ENCODE measurements around the gene FHDC1. TPM values are rescaled to one million over a fixed set of nuclear protein-coding genes. Genes with fewer than 3 reads are reported as not detected.

FHDC1 gene
- total RNA-seq, 1 donor: under 0.01 TPM

DNA sequence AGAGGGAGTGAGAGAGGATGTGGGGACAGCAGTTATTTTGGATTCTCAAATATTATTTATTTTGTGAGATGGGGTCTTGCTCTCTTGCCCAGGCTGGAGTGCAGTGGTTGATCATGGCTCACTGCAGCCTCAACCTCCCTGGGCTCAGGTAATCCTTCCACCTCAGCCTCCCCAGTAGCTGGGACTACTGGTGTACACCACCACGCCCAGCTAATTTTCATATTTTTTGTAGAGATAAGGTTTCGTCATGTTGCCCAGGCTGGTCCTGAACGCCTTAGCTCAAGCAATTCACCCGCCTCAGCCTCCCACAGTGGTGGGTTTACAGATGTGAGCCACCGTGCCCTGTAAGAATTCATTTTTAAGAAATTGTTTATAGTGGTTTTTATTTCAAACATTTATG, 61.2 kb downstream of the FHDC1 start:
- Histone ChIP-seq H3K27me3 (ENCODE audit: insufficient read depth, low read length) (no peaks in the 10 kb centered on the region), H3K4me3 (ENCODE audit: low read length) (no peak overlapping the region), H3K9me3 (ENCODE audit: low read depth, low read length) (no peaks in the 10 kb centered on the region), H3K4me1 (ENCODE audit: insufficient read depth, low read length) (no peaks in the 10 kb centered on the region)

GRCh38 chr4:152997771-152998487, 61.8 kb downstream of the FHDC1 start:
- Histone ChIP-seq H3K4me3 (ENCODE audit: low read length) (no peak overlapping the region), H3K9me3 (ENCODE audit: low read depth, low read length) (no peaks in the 10 kb centered on the region), H3K27me3 (ENCODE audit: insufficient read depth, low read length) (no peaks in the 10 kb centered on the region), H3K4me1 (ENCODE audit: insufficient read depth, low read length) (no peaks in the 10 kb centered on the region)

- Histone ChIP-seq H3K4me1 (ENCODE audit: insufficient read depth, low read length) (no peaks in the 10 kb centered on the region), H3K9me3 (ENCODE audit: low read depth, low read length) (no peaks in the 10 kb centered on the region), H3K27me3 (ENCODE audit: insufficient read depth, low read length) (no peaks in the 10 kb centered on the region), H3K4me3 (ENCODE audit: low read length) (no peak overlapping the region)
These were observed 62.7 kb downstream of the FHDC1 start for GRCh38 chr4:152998861-152999260.

- H3K27me3 ChIP-seq (ENCODE audit: insufficient read depth, low read length): no peaks in the 10 kb centered on the region
- no peaks in the 10 kb centered on the region for H3K9me3 ChIP-seq (ENCODE audit: low read depth, low read length)
- no peaks in the 10 kb centered on the region for H3K4me1 ChIP-seq (ENCODE audit: insufficient read depth, low read length)
- no peak overlapping the region for H3K4me3 ChIP-seq (ENCODE audit: low read length)
These were observed 63.4 kb downstream of the FHDC1 start for GRCh38 chr4:152999346-153000075.

GRCh38 chr4:153000076-153000420, 63.9 kb downstream of the FHDC1 start:
- Histone ChIP-seq H3K4me3 (ENCODE audit: low read length) (no peak overlapping the region), H3K27me3 (ENCODE audit: insufficient read depth, low read length) (no peaks in the 10 kb centered on the region), H3K4me1 (ENCODE audit: insufficient read depth, low read length) (no peaks in the 10 kb centered on the region), H3K9me3 (ENCODE audit: low read depth, low read length) (no peaks in the 10 kb centered on the region)

DNA sequence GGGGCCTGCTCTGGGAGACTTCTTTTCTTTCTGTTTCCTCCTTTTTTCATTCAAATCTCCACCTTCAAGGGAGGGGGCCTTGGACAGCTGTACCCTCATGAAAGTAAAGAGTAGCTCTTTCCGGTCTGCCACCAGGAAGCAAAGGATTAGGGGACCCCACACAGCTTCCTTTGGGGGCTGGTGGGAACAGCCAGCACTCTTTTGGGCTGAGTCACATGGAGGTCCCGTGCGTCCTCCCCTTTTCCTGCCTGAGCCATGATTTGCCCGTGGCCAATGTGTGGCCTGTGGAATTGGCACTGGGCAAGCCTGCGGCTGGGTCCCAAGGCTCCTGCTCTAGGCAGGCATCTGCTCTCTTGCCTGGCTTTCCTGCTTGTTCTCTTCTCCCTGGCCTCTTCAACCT, 65.5 kb downstream of the FHDC1 start:
- no peaks in the 10 kb centered on the region for H3K4me1 ChIP-seq (ENCODE audit: insufficient read depth, low read length)
- H3K4me3 ChIP-seq (ENCODE audit: low read length): no peak overlapping the region
- H3K27me3 ChIP-seq (ENCODE audit: insufficient read depth, low read length): no peaks in the 10 kb centered on the region
- no peaks in the 10 kb centered on the region for H3K9me3 ChIP-seq (ENCODE audit: low read depth, low read length)

DNA sequence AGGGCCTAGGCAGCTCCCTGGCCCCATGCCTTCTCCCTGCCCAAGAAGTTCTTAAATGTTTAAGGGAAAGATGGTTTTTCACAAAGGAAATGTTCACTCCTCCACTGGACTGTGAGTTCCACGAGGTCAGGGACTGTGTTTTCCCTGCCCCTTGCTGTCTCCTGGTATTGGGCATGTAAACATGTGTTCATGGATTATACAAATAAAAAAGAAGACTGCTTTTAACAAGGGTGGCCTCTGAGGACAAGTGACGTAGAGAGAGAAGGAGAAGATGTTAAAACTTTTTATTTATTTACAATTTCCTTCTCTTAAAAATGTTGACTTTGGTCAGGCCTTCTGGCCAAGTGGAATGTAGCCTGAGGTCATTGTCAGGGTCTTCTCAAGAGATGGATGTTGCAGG, 66.0 kb downstream of the FHDC1 start:
- H3K9me3 ChIP-seq (ENCODE audit: low read depth, low read length): no peaks in the 10 kb centered on the region
- no peaks in the 10 kb centered on the region for H3K27me3 ChIP-seq (ENCODE audit: insufficient read depth, low read length)
- no peak overlapping the region for H3K4me3 ChIP-seq (ENCODE audit: low read length)
- no peaks in the 10 kb centered on the region for H3K4me1 ChIP-seq (ENCODE audit: insufficient read depth, low read length)

- H3K9me3 ChIP-seq (ENCODE audit: low read depth, low read length): no peaks in the 10 kb centered on the region
- peaks cover 5% of the 10 kb centered on the region for H3K4me1 ChIP-seq (ENCODE audit: insufficient read depth, low read length)
- H3K27me3 ChIP-seq (ENCODE audit: insufficient read depth, low read length): no peaks in the 10 kb centered on the region
- no peak overlapping the region for H3K4me3 ChIP-seq (ENCODE audit: low read length)
These were observed 68.1 kb downstream of the FHDC1 start for GRCh38 chr4:153004081-153004850.

GRCh38 chr4:153005899-153006381, 69.8 kb downstream of the FHDC1 start:
- H3K4me1 ChIP-seq (ENCODE audit: insufficient read depth, low read length): peaks cover 5% of the 10 kb centered on the region
- H3K9me3 ChIP-seq (ENCODE audit: low read depth, low read length): no peaks in the 10 kb centered on the region
- no peaks in the 10 kb centered on the region for H3K27me3 ChIP-seq (ENCODE audit: insufficient read depth, low read length)
- no peak overlapping the region for H3K4me3 ChIP-seq (ENCODE audit: low read length)

DNA sequence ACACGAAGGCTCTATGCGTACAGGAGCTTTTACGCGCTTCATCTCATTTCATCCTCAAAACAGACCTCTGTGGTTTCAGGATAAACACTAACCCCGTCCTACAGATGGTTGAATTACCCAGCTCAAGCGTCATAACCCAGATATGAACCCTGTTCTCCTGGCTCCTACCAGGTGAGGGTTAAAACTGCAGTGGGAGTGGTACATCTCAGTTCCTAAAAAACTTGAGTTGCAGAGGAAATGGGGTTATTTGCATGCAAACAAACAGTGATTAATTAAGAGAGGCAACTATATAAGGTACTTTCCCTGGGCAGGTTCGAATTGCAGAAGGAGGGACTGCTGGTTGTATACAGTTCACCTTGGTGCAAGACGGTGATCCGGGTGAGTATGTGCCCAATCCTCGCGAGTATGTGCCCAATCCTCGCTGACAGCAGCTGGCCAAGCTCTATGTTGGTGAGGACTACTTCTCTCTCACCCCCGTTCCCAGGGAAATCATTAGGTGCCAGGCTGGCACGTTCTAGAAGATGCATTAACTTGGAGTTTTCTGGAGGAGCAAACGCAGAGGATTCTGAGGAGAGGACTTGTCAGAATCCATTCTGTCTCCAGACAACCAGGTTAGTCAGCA, 72.6 kb downstream of the FHDC1 start:
- Histone ChIP-seq H3K9me3 (ENCODE audit: low read depth, low read length) (no peaks in the 10 kb centered on the region), H3K4me3 (ENCODE audit: low read length) (no peak overlapping the region), H3K4me1 (ENCODE audit: insufficient read depth, low read length) (peaks cover 5% of the 10 kb centered on the region), H3K27me3 (ENCODE audit: insufficient read depth, low read length) (no peaks in the 10 kb centered on the region)

GRCh38 chr4:153010146-153010545, 74.0 kb downstream of the FHDC1 start:
- no peak overlapping the region for H3K4me3 ChIP-seq (ENCODE audit: low read length)
- peaks cover 5% of the 10 kb centered on the region for H3K4me1 ChIP-seq (ENCODE audit: insufficient read depth, low read length)
- H3K27me3 ChIP-seq (ENCODE audit: insufficient read depth, low read length): no peaks in the 10 kb centered on the region
- no peaks in the 10 kb centered on the region for H3K9me3 ChIP-seq (ENCODE audit: low read depth, low read length)

GRCh38 chr4:153013202-153013977, 77.3 kb downstream of the FHDC1 start:
- H3K4me3 ChIP-seq (ENCODE audit: low read length): no peak overlapping the region
- H3K9me3 ChIP-seq (ENCODE audit: low read depth, low read length): no peaks in the 10 kb centered on the region
- H3K4me1 ChIP-seq (ENCODE audit: insufficient read depth, low read length): peaks cover 5% of the 10 kb centered on the region
- no peaks in the 10 kb centered on the region for H3K27me3 ChIP-seq (ENCODE audit: insufficient read depth, low read length)

GRCh38 chr4:153014460-153014859, 78.3 kb downstream of the FHDC1 start:
- no peaks in the 10 kb centered on the region for H3K4me1 ChIP-seq (ENCODE audit: insufficient read depth, low read length)
- H3K9me3 ChIP-seq (ENCODE audit: low read depth, low read length): no peaks in the 10 kb centered on the region
- no peaks in the 10 kb centered on the region for H3K27me3 ChIP-seq (ENCODE audit: insufficient read depth, low read length)
- H3K4me3 ChIP-seq (ENCODE audit: low read length): no peak overlapping the region

GRCh38 chr4:153016592-153016991, 80.5 kb downstream of the FHDC1 start:
- Histone ChIP-seq H3K9me3 (ENCODE audit: low read depth, low read length) (no peaks in the 10 kb centered on the region), H3K4me1 (ENCODE audit: insufficient read depth, low read length) (no peaks in the 10 kb centered on the region), H3K27me3 (ENCODE audit: insufficient read depth, low read length) (no peaks in the 10 kb centered on the region), H3K4me3 (ENCODE audit: low read length) (no peak overlapping the region)
